HG02973 (cell line): ENCODE results near the gene CCDC38.
"Not testable (repeated sequence)": the region's sequence is repeated elsewhere in the genome, so short reads cannot be mapped to it uniquely, and the experiment has no call there.

Source experiments
- ATAC-seq: cut with Tn5 transposase; IDR thresholded peaks from one replicate; pipeline ENCODE4 v1.9.1; 2021; ENCODE audit warnings: moderate library complexity; ENCODE audit not compliant: unreplicated experiment

Gene CCDC38

DNA sequence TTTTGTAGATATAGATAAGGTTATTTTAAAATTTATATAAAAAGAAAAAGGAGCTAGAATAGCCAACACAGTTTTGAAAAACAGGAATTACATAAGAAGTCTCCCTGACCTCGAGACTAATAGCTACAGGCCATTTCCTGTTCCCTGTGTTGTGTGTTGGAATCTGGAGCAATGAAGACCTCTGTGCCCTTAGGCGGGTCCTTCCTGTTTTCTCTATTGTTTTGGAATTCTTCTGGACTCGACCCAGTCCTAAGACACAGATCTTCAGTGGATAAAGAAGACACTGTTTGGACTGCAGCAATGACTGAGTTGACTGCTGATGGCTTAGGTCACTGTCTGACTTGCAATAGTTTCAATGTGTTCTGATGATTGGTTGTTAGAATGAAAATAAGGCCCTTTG lies 57.4 kb downstream of the CCDC38 start:
- no peak for ATAC-seq

DNA sequence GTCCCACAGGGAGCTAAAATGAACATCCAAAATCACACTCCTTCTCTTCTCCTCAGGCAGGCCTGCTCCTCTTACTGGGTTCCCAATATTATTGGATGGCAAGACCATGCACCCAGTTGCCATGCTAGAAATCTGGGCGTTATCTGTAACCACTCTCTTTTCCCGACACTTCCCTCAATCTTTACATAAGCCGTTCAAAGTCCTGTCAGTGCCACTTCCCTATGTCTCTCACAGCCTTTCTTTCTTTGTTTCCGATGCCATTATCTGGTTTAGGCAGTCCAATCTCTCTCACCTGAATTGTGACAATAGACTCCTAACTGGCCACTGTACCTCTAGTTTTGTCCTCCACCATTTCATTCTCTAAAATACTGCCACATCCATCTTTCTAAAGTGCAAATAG lies 59.5 kb downstream of the CCDC38 start:
- no peak for ATAC-seq

DNA sequence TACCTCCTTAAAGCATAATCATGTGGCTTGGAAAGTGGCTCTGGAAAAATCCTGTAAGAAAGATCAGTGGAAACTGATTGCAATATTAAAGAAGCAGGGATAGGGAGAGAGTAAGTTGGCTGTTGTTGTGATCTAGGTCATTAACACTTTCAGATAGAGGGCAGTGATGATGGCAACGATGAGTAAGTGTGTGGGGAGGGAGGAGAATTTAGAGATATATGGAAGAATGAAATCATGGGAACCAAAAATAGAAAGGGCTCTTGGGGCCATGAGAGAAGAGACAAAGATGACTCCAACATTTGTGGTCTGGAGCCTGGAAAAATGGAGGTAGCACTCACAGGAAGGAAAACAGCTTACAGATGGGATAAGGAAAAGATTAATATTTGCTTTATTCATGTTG lies 60.3 kb downstream of the CCDC38 start:
- no peak for ATAC-seq

DNA sequence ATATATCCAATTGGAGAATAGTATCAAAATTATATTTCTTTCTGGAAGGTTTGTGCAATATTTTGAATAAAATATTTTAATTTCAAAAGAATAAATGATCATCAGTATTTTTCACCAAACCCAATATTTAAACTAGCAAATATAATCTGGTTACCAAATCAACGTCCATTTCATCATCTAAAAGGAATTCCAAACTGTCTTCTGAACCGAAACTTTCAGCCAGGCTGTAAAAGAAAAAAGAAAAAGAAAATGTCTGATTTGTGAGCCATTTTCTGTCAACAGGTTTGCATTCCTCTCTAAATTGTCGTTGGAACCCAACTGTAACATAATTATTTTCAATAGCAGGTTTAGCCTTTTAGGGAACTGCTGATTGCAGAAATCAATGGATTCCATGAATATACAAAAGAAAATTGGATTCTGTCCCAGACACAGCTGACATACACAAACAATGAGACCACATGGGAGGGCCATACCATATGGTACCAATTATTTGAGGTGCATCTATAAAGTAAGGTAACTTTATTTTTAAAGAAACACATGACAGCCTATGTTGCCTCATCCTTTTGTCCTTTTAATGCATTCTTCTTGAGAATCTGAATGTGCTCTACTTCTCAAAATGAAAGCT lies 61.0 kb downstream of the CCDC38 start:
- ATAC-seq, result no peak

DNA sequence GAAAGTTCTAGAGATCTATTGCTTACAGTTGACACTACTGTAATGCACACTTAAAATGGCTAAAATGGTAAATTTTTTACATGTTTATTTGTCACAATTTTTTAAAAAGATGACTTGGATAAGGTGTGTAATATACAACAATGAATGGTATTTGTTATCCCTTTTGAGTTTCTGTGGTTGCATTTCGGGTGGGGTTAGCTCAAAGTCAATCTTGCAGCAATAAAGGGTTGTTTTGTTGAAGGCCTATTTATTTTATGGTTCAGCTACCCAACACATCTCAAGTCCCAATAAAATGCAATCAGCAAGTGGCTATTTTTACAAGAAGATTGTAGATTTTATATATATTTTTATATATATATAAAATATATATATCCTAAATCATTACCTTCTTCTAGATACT lies 61.5 kb downstream of the CCDC38 start:
- no peak for ATAC-seq

DNA sequence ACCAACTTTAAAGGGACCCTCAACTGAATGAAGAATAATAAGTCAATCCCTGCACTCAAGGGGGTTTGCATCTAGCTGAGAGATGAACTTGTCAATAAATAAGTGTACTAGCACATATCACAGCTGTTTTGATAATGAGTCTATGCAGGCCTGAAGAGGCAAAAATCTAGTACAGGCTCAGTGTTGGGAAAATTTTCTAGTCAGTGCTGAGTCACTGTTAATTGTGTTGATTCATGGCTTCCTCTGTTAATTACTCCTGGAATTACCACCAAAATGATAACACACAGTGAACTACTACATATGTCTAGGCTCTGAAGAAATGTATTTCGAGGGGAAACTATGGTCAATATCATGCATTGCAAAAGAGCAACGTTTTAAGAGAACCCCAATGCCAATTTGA lies 64.8 kb downstream of the CCDC38 start:
- no peak for ATAC-seq

DNA sequence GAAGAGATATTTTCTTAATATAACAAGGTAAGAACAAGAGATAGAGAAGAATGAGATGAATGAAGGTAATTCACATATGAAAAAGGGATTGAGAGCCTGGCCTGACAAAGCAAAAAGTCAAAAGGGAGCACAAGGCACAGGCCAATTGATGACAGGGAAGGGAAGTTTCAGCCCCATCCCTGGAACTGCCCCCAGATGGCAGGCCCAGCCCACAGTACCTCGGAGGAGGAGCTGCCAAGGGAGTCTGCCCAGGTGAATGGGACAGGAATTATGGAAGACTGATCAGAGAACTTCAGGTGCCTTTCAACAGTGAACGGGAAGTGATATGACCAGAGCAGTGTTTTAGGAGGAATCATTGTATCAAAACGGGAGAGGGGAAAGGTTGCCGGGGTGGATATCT lies 68.0 kb downstream of the CCDC38 start:
- ATAC-seq, result no peak

DNA sequence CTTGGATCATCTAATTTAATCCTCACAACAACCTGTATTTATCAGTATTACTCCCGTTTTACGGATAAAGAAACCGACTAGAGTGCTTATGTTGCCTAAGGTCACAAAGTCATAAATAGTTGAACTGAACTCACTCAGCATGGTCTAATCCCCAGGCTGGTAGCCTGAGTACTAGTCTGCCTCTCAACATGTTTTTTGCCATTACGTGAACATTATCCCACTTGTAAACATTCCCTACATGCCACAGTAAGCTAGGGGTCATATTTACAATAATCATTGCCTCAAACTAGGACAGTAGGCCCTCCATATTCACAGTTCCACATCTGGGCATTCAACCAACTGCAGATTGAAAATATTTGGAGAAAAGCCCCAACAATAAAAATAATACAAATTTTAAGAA lies 71.5 kb downstream of the CCDC38 start:
- no peak for ATAC-seq

DNA sequence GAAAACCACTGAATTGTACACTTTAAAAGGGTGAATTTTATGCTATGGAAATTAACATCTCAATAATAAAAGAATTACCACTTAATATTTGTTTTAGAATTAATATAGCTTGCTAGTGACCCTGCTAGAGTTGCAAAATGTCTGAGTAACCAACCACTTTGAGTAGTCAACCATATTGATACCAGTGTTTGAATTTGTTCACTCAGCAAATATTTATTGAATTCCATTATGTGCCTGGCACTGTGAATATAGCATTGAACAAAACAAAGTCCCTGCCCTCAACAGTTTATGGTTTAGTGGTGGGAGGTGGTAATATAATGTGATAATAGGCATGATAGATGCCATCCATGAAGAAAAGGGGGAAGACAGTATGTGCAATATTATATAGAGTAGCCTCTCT lies 79.1 kb downstream of the CCDC38 start:
- ATAC-seq, result no peak

DNA sequence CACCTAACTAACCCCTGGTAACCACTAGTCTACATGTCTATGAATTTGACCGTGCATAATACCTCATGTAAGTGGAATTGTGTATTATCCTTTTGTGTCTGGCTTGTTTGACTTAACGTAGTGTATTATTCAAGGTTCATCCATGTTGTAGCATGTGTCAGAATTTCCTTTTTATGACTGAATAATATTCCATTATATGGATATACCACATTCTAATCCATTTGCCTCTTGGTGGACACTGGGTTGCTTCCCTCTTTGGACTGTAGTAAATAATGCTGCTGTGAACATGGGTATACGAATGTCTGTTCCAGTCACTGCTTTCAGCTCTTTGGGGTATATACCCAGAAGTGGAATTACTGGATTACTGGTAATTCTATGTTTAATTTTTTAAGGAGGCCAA lies 80.4 kb downstream of the CCDC38 start:
- ATAC-seq, result no peak

DNA sequence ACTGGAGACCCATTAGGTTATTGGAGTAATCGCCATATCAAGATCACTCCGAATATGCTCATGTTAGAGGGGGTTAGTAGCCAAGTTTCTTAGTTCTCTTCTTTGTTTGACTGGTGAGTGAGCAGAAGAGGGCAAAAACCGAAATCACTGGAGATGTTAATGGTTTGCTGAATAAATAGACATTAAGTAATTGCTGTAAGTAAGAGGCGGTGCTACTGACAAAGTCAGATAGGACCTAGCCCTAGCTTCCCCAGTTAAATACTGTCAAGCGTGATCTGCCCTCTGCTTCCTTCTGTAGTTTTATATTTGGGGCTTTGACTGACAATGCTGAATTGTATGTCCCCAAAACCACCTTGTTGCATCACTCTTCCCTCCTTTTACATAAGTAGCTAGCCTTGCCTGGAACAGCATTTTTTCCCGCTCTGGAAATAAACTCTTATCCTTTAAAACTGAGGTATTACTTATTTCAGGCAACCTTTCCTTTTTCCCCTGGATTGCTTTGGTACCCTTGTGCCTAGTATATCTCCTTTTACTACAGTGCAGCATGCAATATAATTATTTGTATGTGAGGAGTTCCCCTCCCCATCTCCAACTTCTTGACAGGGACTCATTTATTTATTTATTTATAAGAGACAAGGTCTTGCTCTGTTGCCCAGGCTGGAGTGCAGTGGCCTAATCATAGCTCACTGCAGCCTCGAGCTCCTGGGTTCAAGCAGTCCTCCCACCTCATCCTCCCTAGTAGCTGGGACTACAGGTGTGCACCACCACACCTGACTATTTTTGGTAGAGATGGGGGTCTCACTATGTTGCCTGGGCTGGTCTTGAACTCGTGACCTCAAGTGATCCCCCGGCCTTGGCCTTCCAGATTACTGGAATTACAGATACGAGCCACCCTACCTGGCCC lies 82.2 kb downstream of the CCDC38 start:
- no peak for ATAC-seq

DNA sequence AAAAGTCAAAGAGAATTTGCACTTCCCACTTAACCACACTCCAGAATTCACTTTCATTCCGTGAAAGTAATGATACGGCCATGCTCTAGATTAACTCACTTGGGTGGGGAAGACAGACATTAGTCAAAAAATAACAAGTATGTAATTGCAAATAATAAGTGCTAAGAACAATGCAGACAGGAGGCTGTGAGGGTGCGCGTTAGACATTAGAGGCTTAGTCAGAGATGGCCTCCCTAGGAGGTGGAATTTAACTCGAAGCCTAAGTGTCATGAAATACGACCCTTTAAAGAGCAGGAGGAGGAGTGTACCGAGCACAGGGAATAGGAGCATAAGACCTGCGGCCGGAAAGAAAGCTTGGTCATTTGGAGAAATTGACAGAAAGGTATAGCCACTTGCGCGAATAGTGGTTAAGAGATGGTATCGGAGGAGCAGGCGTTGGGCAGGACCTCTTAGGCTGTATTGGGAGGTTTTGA lies 83.0 kb downstream of the CCDC38 start:
- ATAC-seq, result no peak

DNA sequence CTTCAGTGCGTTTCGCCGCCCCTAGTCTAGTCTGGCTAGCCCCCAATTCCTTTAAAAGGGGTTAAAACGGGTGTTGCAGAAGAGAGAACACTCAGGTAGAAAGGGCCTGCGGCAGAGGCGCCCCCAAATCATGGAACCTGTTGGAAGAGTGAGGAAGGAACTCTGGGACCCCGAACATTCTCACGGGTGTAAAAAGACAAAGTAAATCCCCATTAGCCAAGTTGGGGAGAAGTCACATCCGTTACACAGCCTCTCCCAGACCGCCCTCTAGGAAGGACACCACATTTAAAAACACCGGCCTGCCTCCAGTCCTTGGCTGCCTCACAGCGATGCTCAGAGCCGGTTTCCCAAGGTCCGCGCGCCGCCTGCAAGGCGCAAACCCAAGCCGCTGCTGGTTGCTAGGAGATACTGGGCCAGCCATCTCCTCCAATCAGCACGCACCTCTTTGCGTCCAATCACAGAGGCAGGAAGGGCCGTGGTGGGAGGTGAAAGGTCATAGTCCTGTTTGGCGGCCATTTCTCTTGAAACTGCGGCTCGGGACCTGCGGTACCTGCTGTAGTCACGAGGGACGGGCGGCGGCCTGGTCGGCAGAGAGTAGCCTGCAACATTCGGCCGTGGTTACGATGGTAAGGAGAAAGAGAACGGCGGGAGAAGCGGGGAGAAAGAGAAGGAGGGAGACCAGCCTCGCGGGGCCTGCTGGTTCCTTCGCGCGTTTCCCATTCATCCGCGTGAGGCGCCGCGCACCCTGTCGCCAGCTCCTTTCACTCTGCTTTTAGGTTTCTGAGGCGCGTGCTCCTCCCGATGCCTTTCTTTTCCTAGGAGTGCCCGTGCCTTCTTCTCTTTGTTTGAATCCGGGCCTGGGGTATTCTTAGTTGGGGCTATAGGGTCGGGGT lies 83.7 kb downstream of the CCDC38 start, which contains the start of gene SNRPF:
TSS of gene SNRPF (plus strand) at position 502 of the 893 bp plus-strand sequence. CDS start at position 624, 122 bp downstream.
- peak; percentile 99 for ATAC-seq

DNA sequence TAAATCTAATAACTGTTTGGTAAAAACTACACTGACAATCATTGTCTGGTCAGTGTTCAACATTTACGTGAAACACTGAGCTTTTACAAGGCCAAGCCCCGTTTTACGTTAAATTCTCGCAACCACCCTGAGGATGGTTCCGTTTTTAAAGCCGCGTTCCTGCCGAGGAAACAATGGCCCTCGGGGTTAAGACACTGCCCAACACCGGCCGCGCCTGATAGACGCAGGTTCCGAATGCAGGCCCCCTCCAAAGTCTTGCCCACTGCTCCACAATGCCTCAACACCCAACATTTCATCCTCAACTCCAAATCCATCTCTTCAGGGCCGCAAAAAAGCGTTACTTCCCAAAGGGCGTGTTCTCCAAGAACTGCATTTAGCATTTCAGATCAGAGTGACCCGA lies 84.6 kb downstream of the CCDC38 start:
- no peak for ATAC-seq

DNA sequence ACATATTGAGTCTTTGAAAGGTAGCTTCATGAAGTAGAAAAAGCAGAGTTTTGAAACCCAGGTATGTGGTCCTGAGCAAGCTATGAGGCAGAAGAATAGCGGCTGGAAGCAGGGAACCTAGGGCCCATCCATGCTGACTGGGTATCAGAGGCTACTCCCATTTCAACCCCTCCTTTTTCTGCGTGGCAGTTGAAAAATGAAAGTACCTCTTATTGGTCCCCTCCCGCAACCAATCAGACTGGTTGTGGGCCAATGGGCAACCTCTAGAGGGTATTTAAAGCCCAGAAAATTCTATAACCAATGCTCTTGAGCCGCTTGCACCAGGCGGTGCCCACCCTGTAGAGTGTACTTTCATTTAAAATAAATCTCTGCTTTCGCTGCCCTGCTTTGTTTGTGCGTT lies 85.3 kb downstream of the CCDC38 start:
- ATAC-seq, result no peak

DNA sequence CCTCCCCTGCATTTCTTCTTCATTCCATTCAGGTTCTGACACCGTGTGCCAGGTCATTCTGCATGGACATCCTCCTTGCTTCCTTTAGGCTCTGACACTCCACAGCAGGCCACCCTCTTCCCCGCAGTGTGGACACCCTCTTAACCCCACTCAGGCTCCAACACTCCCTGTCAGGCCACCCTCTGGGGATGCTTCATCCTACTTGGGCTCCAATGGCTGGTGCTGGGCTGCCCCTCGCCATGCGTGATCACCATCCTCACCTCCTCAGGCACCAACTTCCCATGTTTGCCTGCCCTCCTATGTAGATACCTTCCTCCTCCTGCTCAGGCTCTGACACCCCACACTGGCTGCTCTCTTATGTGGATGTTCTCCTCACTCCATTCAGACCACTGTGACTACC lies 90.3 kb downstream of the CCDC38 start:
- no peak for ATAC-seq

DNA sequence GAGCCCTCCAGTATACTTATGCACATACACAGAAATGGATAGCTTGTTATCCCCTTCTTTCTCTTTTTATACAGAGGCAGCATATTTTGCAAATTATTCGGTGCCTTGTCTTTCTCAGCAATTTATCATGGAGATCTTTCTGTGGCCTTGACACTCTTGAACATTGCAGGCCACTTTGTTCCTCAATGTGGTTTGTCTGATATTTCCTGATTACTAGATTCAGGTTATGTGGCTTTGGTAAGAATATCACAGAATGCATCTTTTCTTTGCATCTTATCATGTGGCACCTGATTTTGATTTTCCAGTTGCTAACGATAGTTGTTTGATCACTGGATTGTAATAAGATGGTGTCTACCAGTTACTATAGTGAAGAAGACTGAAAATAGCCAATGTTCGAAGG lies 90.8 kb downstream of the CCDC38 start:
- no peak for ATAC-seq

DNA sequence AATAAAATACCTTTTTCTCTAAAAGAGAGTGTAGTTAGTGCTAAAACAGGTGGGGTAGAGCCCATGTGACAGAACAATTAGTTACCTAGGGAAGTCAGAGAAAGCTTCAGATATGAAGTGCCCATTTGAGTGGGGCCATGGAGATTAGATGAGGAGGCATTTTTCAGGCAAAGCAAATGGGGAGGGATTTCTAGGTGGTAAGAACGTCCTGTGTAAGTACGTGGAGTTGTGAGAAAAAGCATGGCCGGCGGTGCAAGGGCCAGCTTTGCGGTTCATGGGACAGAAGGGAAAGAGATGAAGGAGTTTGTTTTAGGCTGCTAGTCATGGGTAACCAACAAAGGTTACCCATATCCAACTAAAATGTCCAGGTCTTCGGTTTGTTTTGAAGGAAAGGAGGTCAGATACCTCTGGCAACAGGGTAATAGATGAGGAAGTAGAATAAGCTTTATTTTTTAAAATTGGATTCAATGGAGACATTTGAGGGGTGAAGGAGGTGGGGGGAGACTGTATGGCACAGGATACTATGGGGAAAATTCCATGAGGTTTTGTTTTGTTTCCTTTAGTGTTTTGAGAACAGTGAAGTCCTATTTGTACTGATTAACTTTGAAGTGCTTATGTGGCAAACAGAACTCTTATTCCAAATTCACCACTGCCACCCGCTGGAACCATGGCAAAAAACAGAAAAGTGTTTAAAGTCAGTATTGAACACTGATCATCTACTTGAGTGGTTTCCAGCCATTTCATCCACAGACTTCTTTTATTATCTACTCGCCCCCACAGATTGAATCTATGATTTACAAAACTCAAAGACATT lies 93.6 kb downstream of the CCDC38 start:
- ATAC-seq, result no peak

DNA sequence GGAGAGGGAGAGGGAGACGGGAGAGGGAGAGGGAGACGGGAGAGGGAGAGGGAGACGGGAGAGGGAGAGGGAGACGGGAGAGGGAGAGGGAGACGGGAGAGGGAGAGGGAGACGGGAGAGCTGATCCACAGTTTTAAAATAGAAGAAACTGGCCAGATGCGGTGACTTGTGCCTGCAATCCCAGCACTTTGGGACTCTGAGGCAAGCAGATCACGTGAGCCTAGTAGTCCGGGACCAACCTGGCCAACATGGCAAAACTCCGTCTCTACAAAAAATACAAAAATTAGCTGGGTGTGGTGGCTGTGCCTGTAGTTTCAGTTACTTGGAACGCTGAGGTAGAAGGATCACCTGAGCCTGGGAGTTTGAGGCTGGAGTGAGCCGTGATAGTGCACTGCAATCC lies 100.0 kb downstream of the CCDC38 start:
- not testable (repeated sequence) for ATAC-seq

DNA sequence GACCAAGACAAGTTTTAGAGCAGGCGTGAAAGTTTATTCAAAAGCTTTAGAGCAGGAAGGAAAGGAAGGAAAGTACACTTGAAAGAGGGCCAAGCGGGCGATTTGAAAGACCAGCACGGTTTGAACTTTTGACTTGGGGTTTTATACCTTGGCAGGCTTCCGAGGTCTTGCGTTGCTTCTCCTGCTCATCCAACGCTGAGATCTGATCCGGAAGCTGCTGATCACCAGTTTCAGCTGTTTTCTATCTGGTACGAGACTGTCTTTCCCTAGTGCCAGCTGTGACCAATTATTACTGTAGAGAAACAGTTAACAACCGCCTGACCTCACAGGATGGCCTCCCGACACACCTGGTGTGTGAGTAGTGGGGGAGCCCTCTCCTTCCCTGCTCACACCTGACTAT lies 104.3 kb downstream of the CCDC38 start:
- no peak for ATAC-seq
